ENCODE measurements around the gene TGFB1I1.

TGFB1I1 gene

DNA sequence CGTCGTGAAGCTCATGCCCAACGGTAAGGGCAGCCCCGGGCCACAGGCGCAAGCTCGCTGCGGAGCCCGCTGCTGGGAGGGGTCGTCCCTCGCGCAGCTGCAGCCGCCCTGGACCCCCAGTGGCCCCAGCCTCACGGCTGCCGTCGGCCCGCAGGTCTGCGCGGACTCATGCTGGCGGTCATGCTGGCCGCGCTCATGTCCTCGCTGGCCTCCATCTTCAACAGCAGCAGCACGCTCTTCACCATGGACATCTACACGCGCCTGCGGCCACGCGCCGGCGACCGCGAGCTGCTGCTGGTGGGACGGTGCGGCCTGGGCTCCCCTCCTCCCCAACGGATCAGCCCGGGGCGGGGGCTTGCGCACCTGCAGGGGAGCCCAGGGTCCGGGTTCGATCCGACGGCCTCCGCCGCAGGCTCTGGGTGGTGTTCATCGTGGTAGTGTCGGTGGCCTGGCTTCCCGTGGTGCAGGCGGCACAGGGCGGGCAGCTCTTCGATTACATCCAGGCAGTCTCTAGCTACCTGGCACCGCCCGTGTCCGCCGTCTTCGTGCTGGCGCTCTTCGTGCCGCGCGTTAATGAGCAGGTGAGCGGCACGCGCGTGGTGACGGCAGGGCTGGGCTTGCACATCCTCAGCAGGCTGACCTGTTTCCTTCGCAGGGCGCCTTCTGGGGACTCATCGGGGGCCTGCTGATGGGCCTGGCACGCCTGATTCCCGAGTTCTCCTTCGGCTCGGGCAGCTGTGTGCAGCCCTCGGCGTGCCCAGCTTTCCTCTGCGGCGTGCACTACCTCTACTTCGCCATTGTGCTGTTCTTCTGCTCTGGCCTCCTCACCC, 16.7 kb downstream of the TGFB1I1 start:
- no peak for DNase-seq
- no peak overlapping the region for H3K4me3 ChIP-seq (ENCODE audit: low read depth, low read length)
- H3K36me3 ChIP-seq = no peaks in the 10 kb centered on the region
- H3K27me3 ChIP-seq = peaks cover 14% of the 10 kb centered on the region
- no peaks in the 10 kb centered on the region for H3K9me3 ChIP-seq
- no peaks in the 10 kb centered on the region for H3K4me1 ChIP-seq
- TF ChIP-seq, protein P1, sequence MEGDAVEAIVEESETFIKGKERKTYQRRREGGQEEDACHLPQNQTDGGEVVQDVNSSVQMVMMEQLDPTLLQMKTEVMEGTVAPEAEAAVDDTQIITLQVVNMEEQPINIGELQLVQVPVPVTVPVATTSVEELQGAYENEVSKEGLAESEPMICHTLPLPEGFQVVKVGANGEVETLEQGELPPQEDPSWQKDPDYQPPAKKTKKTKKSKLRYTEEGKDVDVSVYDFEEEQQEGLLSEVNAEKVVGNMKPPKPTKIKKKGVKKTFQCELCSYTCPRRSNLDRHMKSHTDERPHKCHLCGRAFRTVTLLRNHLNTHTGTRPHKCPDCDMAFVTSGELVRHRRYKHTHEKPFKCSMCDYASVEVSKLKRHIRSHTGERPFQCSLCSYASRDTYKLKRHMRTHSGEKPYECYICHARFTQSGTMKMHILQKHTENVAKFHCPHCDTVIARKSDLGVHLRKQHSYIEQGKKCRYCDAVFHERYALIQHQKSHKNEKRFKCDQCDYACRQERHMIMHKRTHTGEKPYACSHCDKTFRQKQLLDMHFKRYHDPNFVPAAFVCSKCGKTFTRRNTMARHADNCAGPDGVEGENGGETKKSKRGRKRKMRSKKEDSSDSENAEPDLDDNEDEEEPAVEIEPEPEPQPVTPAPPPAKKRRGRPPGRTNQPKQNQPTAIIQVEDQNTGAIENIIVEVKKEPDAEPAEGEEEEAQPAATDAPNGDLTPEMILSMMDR (IDR thresholded peaks at IDR 0.05; ENCODE audit: low read depth, low read length) = no peak

DNA sequence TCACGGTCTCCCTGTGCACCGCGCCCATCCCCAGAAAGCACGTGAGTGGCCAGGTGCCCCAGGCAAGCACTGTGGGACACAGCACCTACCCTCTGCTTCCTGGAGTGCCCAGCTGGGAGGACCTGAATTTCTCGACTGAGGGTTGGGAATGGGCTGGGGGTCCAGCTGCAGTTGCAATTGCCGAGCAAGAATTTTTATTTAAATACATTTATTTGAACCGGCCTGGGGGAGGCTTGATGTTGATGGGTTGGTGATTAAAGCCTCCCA, 17.3 kb downstream of the TGFB1I1 start:
- no peaks in the 10 kb centered on the region for H3K9me3 ChIP-seq
- peaks cover 14% of the 10 kb centered on the region for H3K27me3 ChIP-seq
- no peaks in the 10 kb centered on the region for H3K4me1 ChIP-seq
- DNase-seq = no peak
- H3K36me3 ChIP-seq = no peaks in the 10 kb centered on the region
- TF ChIP-seq, protein P1 (IDR thresholded peaks at IDR 0.05; ENCODE audit: low read depth, low read length) = no peak
- H3K4me3 ChIP-seq (ENCODE audit: low read depth, low read length) = no peak overlapping the region

DNA sequence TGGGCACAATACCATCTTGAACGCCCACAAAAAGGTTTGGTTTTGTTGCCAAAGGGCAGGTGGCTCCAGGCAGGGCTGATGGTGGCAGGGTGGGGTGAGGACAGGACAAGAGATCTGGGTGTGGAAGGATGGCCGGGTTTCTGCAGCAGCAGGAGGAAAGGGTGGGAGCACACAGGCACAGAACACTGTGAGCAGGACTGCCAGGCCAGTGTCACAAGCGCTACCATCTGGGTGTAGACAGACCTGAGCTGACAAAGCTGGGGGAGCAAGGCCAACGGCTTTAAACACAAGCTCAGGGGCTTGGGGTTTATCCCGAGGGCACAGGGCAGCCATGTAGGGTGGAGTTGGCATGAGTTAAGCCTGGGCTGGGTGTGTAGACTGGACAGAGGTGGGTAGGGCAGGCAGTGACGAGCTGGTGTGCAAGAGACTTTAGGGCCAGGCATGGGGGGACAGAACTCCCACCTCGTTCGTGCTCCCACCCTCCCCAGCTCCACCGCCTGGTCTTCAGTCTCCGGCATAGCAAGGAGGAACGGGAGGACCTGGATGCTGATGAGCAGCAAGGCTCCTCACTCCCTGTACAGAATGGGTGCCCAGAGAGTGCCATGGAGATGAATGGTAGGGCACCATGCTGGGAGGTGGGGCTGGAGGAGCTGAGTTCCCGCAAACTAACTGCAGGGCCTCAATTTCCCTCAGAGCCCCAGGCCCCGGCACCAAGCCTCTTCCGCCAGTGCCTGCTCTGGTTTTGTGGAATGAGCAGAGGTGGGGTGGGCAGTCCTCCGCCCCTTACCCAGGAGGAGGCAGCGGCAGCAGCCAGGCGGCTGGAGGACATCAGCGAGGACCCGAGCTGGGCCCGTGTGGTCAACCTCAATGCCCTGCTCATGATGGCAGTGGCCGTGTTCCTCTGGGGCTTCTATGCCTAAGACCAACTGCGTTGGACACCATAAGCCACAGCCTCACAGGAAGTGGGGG, 17.9 kb downstream of the TGFB1I1 start:
- H3K36me3 ChIP-seq = no peaks in the 10 kb centered on the region
- TF ChIP-seq, protein P1 (IDR thresholded peaks at IDR 0.05; ENCODE audit: low read depth, low read length) = no peak
- no peaks in the 10 kb centered on the region for H3K9me3 ChIP-seq
- no peak overlapping the region for H3K4me3 ChIP-seq (ENCODE audit: low read depth, low read length)
- DNase-seq = no peak
- no peaks in the 10 kb centered on the region for H3K4me1 ChIP-seq
- peaks cover 14% of the 10 kb centered on the region for H3K27me3 ChIP-seq

DNA sequence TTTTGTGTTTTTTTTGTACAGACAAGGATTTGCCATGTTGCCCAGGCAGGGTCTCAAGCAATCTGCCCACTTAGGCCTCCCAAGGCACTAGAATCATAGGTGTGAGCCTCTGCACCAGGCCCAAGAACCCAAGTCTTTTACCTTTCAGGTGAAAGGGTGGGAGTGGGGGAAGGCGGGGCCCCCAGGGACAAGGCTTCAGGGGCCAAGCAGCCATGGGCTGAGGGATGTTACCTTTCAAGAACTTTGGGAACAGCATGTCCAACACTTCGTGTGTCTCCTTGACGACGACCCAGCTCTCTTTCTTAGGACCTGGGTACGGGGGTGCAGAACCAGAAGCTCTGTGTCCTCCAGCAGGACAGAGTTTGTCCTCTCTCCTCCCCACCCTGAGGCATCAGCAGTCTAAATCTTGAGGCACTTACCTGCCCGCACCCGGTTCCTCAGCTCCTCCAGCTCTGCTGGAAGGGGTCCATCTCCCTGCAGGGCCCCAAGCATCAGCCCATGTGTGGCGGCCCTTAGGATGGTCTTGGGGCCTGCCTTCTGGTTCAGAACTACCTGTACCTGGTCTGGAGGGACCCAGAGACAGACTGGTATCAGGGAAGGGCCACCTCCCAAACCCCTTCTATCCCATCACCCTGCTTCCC, 19.9 kb downstream of the TGFB1I1 start:
- DNase-seq = no peak
- TF ChIP-seq, protein P1 (IDR thresholded peaks at IDR 0.05; ENCODE audit: low read depth, low read length) = no peak
- Histone ChIP-seq H3K27me3 (peaks cover 14% of the 10 kb centered on the region), H3K4me1 (no peaks in the 10 kb centered on the region), H3K9me3 (no peaks in the 10 kb centered on the region), H3K36me3 (no peaks in the 10 kb centered on the region), H3K4me3 (ENCODE audit: low read depth, low read length) (no peak overlapping the region)

DNA sequence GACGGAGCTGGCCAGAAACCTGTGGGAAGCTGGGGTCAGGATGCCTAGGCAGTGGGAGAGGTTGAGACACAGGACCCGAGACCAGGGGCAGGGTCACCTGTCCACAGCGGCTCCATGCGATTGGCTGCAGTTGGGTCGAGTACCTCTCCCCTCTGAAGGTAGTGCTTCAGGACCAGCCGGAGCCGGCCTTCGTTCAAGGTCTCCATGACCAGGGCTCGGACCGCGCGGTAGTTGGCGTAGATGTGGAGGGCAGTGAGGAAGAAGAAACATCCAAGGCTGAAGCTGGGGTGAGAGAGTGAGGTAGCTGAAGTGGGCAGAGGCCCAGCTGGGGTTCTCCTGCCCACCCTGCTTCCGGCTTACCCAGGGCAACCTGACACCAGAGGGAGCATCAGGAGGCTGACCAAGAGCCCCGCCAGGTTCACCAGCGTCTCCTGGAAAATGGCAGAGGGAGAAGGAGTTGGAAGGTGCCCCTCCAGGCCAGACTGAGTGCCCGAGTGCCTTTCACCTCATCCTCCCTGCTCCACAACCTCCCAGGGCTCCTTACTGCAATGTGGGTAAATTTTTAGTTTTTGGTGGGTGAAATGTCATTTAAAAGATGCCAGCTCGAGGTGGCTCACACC, 21.7 kb downstream of the TGFB1I1 start:
- Histone ChIP-seq H3K27me3 (peaks cover under 1% of the 10 kb centered on the region; the same call in 1 of the 2 replicates), H3K4me3 (ENCODE audit: low read depth, low read length) (no peak overlapping the region), H3K36me3 (no peaks in the 10 kb centered on the region), H3K9me3 (no peaks in the 10 kb centered on the region), H3K4me1 (no peaks in the 10 kb centered on the region)
- DNase-seq = no peak
- TF ChIP-seq, protein P1 (IDR thresholded peaks at IDR 0.05; ENCODE audit: low read depth, low read length) = no peak
